Measurements from ENCODE around the gene PTPRT.
A peak's percentile ranks its signal among the peaks of the same experiment; 100 is the strongest.

PTPRT gene

DNA sequence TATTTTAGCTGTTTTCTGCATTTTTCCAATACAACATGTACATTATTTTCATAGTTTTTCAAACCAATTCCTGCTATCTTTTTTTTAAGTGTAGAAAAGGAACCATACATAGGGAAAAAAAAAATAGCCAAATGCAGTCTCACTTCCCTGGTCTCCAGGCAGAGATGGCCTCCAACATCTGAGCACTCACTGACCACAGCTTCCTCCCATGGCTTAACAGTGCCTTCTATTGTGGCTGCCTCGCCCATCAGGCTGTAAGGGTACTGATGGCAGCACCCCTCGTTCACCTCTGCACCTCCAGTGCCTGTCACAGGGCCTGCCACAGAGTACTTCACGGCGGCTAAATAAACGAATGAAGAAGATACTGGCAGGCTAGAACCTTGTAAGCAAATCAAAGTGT, 591.1 kb downstream of the PTPRT start:
- DNase-seq: no peak

- no peak for DNase-seq
Measured at GRCh38 chr20:42595625-42596024, 594.1 kb downstream of the PTPRT start.

GRCh38 chr20:42594659-42595058, 595.0 kb downstream of the PTPRT start:
- no peak for DNase-seq

- DNase-seq: no peak
Measured at GRCh38 chr20:42594011-42594410, 595.7 kb downstream of the PTPRT start.

DNA sequence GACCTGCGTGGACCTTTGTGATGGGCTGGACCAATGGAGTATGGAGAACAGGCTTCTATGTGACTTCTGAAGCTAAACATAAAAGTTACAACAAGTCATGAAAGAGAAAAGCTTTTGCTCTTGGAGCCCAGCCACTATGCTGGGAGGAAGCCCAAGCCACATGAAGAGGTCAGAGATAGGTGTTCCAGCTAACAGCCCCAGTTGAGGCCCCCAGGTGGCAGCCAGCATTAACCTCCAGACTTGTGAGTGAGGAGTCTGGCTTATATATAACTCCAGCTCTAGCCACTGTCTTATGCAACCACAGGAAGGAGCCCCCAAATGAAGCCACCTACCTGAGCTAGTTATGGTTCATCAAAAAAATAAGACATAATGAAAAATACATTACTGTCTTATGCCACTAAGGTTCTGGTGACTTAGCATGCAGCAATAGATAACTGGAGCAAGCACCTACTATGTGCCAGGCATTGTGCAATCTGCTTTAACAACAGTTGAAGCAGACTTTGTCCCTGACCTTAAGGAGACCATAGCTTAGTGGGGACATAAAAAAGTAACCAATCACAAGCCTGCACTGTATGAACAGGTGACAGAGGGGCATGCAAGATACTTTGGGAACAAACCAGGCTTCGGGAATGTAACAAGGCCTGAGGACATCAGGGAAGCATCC, 599.6 kb downstream of the PTPRT start:
- no peak for DNase-seq

- no peak for DNase-seq
Measured at GRCh38 chr20:42588847-42589246, 600.9 kb downstream of the PTPRT start.

GRCh38 chr20:42587427-42587826, 602.3 kb downstream of the PTPRT start:
- no peak for DNase-seq

DNA sequence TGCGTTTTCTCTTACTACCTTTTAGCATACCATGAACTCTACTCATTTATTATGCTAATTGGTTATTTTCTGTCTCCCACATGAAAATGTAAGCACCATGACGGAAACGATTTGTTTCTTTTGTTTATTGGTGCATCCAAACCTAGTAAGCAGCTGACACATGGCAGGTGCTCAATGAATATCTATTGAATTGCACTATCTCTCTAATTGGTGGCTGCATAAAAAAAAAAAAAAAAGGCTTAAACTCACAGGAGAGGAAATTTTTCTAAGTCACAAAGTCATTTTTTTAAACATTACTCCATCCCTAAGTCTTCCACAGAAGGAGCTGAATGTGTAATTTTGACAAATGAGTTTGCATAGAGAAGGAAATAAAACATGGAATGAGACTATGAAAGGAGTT, 608.4 kb downstream of the PTPRT start:
- DNase-seq: no peak

- no peak for DNase-seq
Measured at GRCh38 chr20:42576167-42576566, 613.5 kb downstream of the PTPRT start.

GRCh38 chr20:42572320-42573016, 617.2 kb downstream of the PTPRT start:
- no peak for DNase-seq

DNA sequence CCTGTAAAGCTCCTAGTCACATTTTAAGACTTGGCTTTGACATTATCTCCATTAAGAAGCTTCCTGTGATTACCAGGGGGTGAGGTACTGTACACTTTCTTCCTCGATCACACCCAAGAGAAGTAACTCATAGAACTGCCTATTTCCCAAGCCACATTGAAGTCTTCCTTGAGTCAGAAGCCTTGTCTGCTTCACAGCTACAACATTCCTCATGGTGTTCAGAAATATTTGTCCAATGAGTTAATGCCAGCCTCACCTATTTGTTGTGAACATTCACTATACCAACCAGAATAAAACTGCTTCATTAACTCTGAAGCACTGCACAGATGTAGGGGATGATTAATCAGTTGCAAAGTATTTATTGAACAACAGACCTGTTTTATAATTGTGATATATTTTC, 622.3 kb downstream of the PTPRT start:
- DNase-seq: no peak

DNA sequence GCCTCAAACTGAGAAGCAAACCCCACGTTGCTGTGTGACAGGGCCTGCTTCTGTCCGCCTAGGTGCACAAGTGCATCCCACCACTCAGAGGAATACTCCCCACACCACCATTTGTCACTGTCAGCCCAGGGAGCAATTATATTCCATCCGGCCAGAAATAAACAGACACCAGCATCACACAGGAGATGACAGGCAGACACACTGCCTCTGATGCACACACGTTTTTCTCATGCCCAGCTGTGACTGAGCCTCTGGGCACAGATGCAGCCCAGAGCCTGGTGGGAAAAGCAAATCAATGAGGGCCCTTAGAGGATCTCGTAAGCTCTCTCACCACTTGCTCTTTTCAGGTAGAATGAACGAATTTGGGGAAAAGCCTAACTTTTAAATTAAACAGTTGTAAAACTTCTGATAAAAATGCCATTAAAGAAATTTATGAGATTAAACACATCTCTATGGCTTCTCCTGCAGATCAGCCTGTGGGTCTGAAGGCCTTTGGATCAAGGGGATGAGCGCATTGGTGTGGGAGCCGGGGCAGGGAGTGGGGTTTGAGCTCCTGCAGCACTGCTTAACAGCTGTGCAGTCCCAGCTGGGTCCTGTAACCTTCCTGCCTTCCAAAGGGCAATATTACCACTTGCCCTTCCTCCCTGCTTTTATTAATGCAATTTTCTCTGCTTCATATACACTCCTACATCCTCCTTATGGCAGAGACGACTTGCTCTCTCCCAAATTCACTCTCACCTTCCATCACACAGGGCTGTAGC, 624.3 kb downstream of the PTPRT start:
- DNase-seq: no peak

DNA sequence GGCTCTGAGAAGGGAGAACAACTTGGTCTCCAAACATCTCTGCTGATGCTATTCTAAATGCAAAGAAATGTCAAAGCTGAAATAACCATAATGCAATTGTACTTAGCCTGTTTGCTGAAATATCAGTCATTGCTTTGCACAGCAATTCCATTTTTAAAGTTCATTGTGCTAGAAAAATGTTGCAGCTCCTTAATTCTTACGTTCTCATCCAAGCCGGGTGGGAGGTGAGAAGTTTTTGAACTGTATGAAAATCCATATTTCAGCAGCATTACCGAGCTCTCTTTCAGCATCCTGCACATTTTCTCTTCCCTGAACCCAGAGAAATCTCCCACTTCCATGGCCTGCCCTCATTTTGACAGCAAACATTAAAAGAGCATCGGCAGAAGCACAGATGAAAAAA, 630.0 kb downstream of the PTPRT start:
- DNase-seq: no peak

DNA sequence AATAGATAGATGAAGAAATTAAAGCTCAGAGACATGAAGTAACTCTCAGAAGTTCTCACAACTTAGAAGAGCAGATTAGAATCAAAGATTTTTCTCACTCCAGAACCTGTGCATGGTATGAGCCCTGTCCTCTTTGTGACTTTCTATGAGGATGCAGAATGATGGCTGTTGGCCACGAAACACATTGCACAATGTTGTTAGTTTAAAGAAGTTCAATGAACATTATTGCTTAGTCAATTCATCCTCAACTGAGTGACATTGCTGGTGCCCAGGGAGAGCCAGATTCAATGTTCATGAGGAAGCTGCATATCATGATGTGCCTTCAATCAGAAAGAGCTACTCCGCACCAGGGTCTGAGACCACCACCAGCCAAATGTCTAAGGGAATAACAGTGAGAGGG, 633.1 kb downstream of the PTPRT start:
- no peak for DNase-seq

DNA sequence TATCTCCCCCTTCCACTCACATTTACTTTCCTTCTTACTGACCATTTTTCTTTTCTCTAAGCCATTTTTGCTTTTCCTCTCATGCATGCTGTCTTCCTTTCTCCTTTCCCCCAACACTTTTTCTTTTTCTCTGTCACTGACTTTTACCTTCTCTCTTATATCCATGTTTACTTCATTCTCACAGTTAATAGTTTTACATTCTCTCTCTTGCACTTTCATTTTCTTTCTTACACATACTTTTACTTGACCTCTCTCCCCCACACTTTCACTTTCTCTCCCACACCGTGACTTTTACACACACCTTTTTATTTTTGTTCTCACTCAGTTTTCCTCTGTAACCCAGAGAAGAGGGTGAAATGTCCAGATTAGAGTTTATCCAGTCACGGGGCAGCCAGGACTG, 636.3 kb downstream of the PTPRT start:
- DNase-seq: no peak

GRCh38 chr20:42549496-42549895, 640.2 kb downstream of the PTPRT start:
- DNase-seq: no peak

GRCh38 chr20:42544926-42545325, 644.8 kb downstream of the PTPRT start:
- no peak for DNase-seq

- no peak for DNase-seq
Measured at GRCh38 chr20:42532831-42533230, 656.9 kb downstream of the PTPRT start.

GRCh38 chr20:42531508-42531961, 658.2 kb downstream of the PTPRT start:
- DNase-seq: no peak

DNA sequence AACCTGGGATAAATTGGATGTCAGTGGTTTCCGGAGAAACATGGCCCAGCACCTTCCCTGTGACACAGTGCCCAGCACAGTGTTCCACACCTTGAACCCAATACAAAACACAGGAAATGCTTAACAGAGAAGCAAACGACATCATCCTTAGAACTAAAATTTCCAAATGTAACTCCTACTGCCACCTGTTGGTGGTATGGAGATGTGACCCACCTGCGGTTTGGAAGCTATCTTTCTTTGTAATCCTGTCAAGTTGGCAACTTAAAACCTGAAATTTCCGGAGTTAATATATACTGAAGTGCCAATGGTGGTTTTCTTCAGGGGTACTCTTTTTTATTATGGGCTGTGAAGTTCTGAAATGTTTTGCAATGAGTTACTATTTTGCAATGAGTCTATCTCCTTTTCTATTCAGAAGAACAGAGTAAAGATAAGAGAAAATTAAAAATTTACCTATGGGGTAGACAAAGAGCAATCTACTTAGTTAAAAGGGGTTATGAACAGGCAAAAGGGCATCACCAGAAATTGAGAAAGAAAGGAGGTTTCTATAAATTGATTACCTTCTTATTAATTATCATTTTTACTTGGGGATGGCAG, 658.8 kb downstream of the PTPRT start:
- peak; percentile 2 for DNase-seq

- DNase-seq: no peak
Measured at GRCh38 chr20:42530191-42530590, 659.5 kb downstream of the PTPRT start.

- DNase-seq: no peak
Measured at GRCh38 chr20:42524058-42524457, 665.6 kb downstream of the PTPRT start.

GRCh38 chr20:42516692-42517091, 673.0 kb downstream of the PTPRT start:
- no peak for DNase-seq

GRCh38 chr20:42510686-42511085, 679.0 kb downstream of the PTPRT start:
- DNase-seq: no peak

Measured in activated CD4-positive, alpha-beta T cell treated with anti-CD3 and anti-CD28 coated beads for 48 hours (primary cell).